Stimulated activated CD8-positive, alpha-beta memory T cell treated with anti-CD3 and anti-CD28 coated beads, Interleukin-12 subunit alpha, Interleukin-12 subunit beta, amount 100 ng/mL, for 24 hours (primary cell): ENCODE measurements around the gene LRRK1.
"Not testable (repeated sequence)": the region's sequence is repeated elsewhere in the genome, so short reads cannot be mapped to it uniquely, and the experiment has no call there.

Experiments used
- DNase-seq: peaks from one replicate; pipeline ENCODE4 v3.0.0-alpha.2; 2020; ENCODE audit errors: extremely low read depth

The LRRK1 gene

DNA sequence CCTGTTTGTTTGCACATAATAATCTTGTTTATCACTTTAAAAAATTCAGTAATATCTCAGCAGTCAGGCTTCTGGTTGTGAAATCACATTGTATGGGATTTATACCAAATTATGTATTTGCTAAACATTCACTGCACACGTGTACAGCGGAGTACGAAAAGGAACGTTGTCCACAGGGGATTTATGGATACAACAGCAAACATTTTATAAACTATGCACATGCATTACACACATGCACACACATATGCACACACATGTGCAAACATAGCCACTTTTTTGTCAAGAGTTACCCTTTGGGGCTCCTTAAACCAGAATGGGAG lies 150.5 kb downstream of the LRRK1 start:
- DNase-seq, result no peak

DNA sequence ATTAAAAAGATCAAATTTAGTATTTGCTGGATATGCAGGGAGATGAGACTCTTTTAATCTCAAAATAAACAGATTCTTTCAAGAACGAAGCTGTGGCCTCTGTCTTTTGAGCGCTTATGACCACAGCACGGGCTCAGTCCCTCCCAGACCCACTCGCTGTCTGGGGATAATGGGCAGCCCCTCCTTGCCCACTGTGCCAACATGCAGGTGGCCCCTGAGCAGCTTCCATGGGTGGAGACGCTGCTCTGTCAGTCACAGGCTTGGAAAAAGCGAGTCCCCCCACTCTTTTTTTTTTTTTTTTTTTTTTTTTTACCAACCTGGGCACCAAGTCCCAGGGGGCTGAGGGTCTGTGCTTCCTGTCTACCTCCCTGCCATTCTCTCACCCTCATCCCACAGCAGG lies 150.9 kb downstream of the LRRK1 start:
- no peak for DNase-seq

DNA sequence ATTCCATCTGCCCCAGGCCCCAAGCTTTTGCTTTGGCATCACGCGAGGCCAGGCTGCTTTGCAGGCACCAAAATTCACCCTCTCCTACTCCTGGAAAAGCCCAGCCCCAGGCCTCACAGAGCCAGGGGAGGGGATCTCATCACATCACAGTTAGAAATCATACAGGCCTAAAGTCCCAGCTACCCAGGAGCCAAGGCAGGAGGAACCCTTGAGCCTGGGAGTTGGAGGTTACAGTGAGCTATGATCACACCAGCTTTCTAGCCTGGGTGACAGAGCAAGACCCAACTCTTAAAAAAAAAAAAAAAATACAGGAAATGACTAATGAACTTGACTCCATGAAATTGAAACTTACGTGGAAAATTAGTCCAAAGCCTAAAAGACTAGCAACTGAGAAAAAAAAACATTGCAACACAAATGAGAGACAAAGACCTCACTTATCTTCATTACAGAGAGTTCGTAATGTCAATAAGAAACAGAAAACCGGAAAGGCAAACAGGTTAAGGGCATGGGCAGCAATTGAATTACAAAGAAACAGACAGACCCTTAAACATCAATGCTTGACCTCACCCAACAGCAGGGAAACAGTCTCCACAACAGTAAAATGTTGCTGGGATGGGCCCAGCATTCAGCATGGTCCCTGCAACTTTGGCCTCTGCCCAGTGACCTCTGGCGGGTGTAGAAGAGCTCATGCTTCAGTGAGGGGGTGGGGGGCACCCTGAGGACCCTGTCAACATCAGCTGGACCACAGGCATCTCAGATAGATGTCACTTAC lies 151.5 kb downstream of the LRRK1 start:
- no peak for DNase-seq

DNA sequence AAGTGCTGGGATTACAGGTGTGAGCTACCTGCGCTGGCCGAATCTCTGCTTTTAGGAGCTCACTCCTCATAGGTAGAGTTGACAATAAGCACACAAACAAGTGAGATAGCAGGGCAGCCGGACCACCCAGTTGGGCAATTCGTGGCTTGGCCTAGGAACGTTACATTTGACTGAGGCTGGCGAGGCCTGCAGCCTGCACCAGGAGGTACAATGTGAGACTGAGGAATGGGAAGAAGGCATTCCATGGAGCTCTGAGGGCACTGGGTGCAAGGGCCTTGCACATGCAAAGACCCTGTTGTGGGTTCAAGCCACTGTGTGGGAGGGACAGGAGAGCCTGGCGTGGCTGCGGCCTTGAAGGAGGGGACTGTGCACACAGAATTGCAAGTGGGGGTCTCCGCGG lies 152.5 kb downstream of the LRRK1 start:
- no peak for DNase-seq

DNA sequence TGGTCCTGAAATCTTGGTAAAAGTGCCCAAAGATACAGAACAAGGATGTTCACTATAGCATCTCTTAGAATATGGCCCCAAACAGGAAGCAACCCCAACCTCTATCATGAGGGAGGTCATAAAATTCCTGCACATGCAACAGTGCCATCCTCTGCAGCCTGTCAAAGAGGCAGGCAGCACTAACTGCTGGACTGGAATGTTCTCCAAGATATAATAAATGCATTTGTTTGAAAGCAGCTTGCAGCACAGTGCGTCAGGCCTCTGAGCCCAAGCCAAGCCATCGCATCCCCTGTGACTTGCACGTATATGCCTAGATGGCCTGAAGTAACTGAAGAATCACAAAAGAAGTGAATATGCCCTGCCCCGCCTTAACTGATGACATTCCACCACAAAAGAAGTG lies 153.1 kb downstream of the LRRK1 start:
- not testable (repeated sequence) for DNase-seq

DNA sequence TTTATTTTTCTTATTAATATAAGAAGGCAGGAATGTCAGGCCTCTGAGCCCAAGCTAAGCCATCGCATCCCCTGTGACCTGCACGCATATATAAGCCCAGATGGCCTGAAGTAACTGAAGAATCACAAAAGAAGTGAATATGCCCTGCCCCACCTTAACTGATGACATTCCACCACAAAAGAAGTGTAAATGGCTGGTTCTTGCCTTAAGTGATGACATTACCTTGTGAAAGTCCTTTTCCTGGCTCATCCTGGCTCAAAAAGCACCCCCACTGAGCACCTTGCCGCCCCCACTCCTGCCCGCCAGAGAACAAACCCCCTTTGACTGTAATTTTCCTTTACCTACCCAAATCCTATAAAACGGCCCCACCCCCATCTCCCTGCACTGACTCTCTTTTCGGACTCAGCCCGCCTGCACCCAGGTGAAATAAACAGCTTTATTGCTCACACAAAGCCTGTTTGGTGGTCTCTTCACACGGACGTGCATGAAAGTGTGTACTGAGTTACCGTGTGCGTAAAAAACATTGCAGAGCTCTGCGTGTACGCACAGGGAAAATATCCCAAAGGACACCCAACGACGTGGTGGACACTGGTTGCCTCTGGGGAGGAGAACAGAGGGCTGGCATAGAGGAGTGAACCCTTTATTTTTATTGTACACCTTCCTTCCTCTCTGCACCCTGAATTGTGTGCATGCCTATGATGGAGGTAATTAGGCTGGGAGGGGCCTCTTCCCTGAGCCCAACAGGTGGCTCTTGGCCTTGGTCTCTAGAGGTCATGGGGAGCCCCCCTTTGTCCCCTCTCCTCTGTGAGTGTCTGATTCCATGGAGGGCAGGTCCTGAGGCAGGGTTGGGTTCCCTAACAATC lies 158.9 kb downstream of the LRRK1 start:
- DNase-seq, result not testable (repeated sequence)

DNA sequence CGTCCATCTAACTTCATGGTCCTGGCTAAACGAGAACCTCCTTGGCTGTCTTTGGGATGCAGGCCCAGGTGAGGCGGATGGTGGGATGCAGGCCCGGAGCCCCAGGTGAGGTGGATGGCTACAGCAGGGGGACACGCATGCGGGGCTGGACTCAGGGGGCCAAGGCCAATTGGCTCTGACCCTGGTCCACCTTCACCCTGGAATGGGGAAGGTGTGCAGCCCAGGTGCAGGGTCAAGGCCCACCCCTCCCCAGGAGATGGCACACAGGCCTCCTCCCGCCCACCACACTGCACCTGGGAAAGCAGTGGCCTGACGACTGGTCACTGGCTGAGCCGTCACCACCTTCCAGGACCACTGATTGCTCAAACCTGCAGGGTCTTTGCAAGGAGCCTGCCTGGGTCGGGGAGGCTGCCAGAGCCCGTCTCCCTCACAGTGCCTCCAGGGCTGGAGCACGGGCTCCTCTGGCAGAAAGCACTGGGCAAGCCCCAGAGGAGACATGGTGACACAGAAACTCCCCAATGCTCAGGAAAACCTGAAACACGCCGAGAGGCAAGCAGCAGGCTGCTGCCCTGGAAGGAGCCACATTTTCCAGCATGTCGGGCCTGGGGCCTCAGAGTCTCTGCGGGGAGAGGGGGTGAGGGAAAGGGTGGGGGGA lies 159.6 kb downstream of the LRRK1 start:
- DNase-seq, result no peak

DNA sequence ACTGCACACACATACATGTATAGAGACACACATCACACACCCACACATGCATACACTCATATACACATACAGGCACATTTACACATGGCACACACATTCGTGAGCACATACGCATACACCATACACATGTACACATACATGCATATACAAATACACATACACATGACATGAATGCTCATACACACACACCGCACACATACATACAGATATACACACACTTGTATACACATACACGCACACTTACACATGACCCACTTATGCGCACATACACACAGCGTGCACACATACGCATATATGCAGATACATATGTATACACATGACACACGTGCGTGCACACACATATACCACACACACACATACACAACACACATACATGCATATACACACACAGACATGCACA lies 162.7 kb downstream of the LRRK1 start:
- no peak for DNase-seq

DNA sequence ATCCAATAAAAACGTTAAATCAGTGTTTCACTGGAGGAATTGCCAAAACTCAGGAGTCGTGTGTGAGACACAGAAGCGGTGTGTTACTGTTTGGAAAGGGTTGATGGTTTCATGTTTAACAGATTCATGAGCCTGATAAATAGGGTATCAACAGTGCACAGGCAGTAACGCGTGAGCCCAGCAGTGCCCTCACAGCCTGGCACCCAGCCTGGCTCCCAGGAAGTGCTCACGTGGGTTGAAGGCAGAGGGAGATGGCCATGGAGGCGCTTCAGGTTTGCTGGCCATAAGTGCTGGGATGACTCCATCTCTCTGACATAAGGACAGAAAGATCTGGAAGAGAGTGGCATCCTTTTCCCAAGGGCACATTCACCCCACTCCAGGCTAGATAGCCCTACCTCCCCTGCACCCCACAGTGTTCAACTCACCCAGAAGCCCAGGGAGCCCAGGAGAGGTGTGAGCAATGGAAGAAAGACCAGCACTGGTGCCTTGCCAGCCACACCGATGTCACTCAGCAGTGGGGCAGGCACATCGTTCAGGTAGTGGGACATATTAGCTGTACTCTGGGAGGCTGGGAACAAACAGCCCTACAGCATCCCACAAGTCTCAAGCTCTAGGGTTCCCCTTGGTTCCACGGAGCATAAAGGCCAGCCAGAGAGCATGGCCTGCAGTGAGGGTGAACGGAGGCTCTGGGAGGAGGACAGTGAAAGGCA lies 164.3 kb downstream of the LRRK1 start:
- no peak for DNase-seq

DNA sequence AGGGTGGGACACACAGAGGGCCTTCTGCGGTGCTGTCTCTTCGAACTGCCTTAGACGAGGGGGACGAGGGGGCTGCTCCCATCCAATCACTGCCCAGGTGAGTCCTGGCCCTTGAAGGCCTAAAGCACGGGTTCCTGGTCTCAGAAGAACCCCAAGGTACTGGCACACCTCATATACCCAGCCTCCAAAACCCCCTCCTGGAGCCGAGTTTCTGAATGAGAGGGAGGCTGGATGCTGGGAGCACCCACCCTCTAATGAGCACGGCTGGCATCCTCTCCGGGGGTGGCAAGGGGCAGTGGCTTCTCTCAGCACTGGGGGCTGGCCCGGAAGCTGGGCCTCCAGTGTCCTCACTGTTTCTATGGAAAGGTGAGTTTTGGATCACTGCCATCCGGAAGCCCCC lies 165.6 kb downstream of the LRRK1 start:
- DNase-seq, result no peak

DNA sequence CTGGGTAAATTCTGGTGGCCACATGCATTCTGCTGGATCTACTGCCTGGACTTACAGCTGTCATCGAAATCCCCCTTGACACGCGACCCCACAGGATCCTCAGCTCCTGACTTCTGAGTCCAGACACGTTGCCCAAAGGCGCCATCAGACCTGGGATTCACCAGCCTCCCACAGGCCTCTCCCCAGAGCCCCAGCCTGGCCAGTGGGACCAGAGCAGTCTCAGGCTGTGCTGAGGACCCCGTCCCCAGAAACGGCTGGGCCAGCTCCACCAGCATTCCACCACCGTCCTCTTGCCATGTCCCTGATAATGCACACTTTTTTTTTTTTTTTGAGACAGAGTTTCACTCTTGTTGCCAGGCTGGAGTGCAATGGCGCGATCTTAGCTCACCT lies 166.1 kb downstream of the LRRK1 start:
- no peak for DNase-seq

DNA sequence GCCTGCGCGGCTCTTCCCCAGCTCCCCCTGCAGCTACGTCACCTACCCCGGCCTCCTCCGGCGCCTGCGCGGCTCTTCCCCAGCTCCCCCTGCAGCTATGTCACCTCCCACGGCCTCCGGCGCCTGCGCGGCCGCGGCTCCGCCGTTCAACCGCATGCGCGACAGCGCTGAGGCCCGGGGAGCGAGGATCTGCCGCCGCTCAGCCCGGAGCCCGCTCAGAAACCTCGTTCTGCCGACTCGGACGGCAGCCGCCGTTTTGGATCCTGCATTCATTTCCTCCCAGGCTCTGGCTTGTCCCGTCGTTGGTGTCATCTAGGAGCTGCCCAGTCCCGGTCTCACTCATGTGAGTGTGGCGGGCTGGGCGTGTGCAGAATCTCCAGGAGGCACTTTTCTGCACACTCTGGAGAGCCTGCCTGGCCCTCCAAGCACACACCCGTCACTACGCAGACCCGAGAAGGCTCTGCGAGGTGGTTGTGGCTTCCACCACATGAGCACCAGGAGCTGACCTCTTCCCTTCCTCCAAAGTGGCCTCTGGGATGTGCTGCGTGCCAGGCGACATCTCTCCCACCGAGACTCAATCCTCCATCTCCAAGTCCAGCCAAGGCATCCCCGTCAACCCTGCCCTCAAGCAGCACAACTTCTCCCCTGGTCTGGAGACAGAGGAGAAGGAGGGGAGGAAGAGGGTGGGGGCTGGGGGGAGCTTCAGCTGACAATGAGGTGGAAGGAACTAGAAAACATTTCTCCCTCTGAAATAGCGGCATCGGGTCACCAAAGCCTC lies 167.4 kb downstream of the LRRK1 start:
- DNase-seq, result no peak

DNA sequence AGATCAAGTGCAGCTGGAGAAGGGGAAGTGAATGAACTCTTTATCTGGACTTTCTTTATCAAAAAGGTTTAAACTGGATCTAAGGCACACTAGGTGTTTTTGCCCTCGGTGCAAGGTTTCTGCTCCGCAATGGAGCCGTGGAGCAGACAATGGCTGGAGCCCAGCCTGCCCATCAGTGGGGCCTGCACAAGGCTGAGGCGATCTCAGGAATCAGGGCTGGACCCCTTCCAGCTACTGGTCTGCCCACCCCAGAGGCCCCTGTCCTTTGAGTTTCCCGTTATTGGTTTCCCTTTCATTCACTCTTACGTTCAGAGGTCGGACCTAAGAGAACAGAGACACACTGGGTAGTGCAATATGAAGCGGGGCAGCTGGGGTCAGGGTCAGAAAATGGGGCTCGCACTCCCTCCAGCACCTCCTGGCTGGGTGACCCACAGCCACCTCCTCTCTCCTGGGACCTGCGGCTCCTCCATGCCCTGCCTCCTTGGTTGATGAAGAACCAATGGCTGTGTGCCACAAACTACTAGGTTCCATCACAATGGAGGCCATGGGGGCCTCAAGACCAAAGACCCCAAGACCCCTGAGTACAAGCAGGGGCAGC lies 168.1 kb downstream of the LRRK1 start:
- DNase-seq, result no peak

DNA sequence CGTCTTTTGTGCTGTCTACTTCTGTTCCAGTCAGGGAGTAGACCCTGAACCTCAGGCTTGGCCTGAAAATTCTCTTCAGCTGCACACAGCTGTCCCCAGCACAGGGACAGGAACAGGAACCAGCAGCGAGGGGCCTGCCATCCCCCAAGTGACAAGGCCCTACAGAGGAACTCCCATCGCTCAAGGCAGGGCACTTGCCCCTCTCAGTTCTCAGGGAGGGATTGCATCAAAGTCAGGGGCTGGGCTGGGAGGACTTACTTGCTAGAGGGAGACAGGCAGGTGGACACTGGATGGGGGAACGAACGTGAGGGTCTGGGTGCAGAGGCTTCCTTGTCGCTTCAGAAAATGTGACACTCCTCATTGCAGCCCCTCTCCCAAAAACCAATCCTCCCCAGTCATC lies 169.1 kb downstream of the LRRK1 start:
- DNase-seq, result no peak

DNA sequence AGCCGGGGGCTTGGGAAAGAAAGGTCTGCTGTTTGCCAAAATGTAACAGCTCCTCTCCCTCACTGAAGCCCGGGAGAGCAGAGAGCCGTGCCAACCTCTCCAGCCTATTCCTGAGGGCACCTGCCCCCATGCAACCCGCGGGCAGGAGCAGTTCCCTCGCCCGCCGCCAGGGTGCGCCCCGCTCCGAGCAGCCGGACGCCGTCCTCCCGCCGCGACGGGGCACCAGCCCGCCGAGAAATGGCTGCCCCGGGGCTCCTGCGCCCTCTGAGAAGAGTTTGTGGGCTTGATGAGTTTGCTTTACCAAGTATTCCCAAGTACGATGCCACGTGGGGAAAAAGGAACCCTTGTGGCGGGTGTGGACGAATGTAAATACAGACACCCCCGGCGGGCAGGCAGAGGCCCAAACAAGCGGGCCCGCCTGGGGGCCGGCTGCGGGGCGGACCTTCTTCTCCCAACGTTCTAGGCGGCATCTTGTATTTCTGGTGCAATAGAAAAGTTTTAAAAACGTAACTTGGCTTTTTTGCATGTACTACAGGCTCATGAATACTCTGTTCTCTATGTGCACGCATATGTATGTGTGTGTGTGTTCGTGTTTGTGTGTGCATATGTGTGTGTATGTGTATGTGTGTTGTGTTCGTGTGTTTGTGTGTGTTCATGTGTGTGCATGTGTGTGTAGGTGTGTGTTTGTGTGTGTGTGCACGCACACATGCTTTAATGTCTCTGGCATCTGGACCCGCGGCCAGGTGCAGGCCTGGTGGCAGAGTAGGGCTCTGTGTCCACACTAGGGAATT lies 169.8 kb downstream of the LRRK1 start:
- DNase-seq, result peak; percentile 44

DNA sequence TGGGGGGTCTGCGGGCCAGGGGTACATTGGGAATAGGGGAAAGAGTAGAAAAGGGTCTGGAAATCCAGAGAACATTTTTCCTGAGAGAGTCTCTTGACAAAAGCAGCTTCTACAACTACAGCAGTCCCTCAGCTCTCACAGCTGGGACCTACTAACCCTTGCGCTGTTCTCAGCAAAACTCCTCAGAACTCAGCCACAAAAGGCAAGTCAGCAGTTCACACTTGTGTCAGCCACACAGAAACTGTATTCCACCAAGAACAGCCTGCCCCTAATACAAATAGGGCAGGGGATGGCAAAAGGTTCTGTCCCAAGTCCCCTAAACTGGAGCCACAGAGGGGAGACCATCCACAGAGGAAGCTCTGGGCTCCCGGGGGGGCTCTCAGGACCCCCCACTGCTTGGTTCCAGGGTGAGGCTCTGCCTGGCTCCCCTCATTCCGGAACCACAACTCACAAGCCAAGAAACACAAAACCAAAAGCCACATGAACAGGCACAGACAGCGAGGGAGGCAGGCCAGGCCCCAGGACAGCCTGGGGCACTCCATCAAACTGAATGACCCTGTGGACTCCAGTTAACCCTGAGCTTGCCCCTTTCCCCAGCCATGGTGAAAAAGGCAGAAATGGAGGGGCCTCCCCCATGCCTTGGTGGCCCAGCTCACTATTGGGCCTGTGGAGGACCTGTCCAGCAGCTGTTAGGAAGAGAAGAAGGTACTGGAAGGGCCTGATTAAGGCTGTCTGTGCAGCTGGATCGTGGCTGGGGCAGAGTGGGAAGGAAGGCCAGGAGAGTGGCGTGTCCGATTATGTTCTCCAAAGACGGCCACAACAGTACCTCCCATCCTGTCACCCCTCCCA lies 170.6 kb downstream of the LRRK1 start:
- no peak for DNase-seq

DNA sequence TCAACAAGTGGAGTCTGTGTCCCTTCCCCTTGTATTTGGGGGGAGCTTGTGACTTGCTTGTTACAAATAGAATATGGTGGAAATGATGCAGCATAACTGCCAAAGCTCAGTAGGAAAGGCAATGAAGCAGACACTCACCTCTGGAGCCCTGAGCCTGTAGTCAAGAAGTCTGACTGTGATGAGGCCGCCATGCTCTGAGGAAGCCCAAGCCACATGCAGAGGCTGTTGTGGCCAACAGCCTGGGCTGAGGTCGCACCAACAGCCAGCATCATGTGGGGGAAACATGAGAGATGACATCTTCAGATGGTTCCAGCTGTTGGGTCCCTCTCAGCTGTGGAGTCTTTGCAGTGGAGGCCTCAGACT lies 171.3 kb downstream of the LRRK1 start:
- no peak for DNase-seq

DNA sequence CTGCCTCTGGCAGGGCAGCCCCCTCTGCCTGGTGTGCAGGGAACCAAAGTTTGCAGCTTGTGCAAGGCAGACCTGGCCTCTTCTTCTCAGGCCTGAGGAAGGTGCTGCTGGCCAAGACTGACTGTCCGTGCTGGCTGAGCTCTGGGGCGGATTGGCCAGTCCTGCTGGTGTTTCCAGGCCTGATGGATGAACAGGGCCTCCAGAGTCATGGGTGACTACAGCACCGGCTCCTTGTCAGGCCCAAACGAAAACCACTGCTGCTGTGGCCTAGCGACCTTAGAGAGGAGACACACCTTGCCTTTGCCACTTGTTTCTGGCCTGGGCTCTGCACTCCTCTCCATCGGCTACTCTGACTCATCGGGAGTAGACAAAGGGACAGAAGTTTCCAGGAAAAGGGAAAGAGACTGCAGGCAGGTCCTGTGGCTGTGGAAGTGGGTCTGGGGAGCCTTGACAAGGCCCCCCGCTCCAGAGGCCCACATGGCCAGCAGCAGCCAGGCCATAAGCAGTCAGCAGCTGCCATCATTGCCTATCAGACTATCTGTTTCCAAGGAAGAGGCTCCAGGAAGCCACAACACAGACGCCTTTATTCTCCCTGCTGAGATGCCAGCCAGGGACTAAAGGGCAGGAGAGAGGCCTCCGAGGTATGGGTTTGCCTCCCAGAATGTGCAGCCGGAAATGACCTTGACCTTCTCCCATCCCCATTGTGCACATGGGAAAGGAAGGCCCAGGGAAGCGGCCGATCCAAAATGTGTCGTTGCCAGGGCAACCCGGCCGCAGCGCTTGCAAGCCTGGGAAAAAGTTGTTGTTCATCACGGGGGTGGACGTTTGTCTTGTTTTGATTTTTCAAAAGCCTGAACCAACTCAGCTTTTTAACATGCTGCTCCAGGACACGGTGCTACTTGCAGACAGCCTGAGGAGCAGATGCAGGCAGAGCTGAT lies 172.2 kb downstream of the LRRK1 start:
- no peak for DNase-seq
